DMS53 (cell line): ENCODE results near the gene GRB2.

Experiments
- DNase-seq: peaks from one replicate; lab custom pipeline; 2025; lab: John Stamatoyannopoulos, UW

GRB2 gene

DNA sequence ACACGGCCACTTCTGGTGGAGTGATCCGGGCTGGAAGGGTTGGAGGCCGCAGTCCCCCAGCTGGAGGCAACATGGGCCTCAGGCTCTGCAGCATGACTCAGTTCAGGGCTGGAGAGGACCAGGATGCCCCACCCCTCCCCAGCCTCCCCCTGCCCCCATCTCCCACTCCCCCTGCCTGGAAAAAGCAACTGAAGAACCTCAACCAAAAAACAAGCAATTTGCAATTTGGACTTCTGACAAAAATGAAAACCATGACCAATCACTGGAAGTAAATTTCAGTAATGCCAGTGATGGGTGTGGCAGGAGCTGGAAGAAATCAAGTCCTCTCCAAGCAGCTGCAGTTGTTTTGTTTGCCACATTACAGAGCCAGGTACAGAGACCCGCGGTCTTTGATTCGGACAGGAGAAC is 127.8 kb downstream of the GRB2 start:
- DNase-seq = no peak

- no peak for DNase-seq
Measured at GRCh38 chr17:75273977-75274708, 131.3 kb downstream of the GRB2 start.

GRCh38 chr17:75272848-75273184 is 132.7 kb downstream of the GRB2 start:
- no peak for DNase-seq

DNA sequence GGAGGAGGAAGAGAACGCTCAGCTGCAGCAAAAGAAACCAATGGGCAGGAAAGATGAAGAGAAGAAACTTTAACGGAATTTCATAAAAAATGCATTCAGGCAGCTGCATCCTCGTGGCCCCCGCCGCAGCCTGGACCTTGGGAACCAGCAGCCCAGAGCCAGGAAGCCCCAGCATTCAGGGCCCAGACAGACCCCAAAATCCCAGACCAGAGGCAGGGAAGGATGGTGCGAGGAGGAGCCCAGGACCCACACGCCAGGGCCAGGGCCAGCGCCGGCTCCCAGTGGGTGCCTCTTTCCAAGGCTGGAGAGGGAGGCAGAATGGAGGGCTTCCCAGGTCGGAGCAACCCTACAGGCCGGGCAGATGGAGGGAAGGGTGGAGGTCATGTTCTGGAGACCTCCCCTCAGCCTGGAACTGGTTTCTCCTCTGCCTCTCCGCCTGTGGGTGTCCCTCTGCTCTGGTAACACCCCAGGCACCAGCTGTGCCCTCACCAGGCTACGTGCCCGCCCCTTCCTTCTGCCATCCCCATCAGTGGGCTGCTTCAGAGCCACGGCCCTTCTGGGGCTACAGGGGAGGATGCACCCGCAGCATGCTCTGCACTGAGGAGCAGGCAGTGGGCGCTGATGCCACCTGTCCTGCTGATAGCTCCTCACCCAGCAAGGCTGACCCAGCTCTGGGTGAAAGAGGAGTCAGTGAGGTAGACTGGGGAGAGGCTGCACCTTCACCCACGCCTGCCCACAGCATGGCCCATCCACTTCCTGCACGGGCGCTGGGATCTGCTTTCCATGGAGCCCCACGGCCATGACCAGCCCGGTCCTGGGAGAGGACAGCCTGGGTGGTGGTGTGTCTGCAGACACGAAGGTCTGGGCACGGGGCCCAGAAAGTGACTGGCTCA is 133.3 kb downstream of the GRB2 start:
- peak; percentile 40 for DNase-seq

DNA sequence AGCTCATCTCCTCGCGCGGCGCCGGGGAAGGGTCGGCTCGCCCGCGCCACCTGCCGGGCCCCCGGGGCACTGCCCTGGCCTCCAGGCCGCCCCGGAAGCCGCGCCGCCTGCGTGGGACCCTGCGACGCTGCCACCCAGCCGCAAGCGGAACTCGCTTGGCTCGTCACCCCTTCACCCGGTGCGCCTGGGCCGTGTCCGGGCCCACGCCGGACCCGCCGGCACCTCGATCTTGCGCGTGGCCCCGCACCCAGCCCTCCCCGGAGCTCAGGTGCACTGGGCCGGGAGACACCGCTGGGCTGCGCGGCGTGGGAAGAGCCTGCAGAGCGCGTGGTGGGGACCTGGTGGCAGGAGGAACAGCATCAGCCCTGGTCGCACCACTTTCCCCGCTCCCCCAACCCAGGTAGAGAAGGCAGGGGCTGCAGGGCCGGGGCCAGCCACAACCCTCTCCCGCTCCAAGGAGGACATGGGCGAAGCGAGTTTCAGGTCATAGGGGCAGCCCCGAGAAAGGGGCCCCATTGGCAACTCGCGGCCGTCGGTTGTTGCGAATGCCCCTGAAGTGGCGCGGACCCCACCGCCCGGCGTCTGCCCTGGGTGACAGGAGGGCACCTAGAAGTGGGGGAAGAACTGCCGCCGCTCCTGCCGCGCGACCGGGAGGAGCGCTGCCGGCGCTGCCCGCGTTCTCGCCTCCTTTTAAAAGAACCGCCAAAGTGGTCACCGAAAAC is 134.1 kb downstream of the GRB2 start:
- DNase-seq = peak; percentile 93

DNA sequence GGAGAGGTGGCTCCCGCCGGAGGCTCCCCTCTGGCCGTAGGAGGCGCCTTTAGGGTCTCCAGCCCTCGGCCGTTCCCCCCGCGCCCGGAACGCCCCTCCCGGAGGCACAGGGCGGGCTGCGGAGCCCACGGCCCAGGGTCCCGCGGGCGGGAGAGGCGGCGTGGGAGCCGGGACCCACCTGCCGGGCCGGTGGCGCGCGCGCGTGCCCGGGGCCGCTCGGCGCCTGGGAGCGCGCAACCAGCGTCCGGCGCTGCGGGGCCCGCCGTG is 134.6 kb downstream of the GRB2 start, which contains the start of gene MIF4GD:
MIF4GD (minus strand) TSS at position 266 of the 267 bp plus-strand sequence. CDS start 1,036 bp downstream, outside the sequence.
- DNase-seq = no peak

- DNase-seq = peak; percentile 91
Measured at GRCh38 chr17:75270218-75270965, 135.1 kb downstream of the GRB2 start.

DNA sequence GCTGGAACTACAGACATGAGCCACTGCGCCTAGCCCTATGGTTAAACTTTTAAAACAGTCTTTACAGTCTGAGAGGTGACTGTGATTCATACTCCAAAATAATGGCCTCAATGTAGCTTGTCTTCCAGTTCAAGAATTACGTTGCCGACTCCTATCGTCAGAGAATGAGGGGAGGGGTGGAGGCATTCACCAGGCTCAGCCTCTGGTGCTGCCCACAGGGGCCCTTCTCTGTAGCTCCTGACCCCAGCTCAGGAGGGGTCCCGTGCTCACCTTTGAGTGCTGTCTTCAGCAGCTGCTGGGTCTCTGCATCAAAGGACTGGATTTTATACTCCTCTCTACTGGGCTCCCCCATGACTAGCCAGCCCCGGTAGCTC is 135.6 kb downstream of the GRB2 start:
- no peak for DNase-seq
